HepG2 (cell line): Measurements from ENCODE around the gene OXSM. TPM values are rescaled to one million over a fixed set of nuclear protein-coding genes. Genes with fewer than 3 reads are reported as not detected.

ENCODE experiments used
- ATAC-seq: fragments of 200-7000 bp; cut with Tn5 transposase; 3 replicates; pipeline ENCODE4 v1.9.1; 2020; ENCODE audit warnings: mild to moderate bottlenecking, moderate library complexity
- BruUV-seq: library from RNA; stranded (reverse); fragments of 400-500 nt; replicated peaks from 2 replicates; lab custom pipeline; 2021; lab: Mats Ljungman, UMichigan
- CTCF ChIA-PET: fragments of 300-600 bp; formaldehyde crosslinking; extraction: SDS; loops from one replicate; lab custom pipeline; 2021; ENCODE audit warnings: low total read pairs, inconsistent platforms, low intra/inter-chr PET ratio; lab: Yijun Ruan, JAX
- POLR2A ChIA-PET: fragments of 350-600 bp; sonication (Branson Sonifier 250); formaldehyde crosslinking; loops from one replicate; lab custom pipeline; 2020; ENCODE audit warnings: antibody characterized with exemption, inconsistent platforms; lab: Yijun Ruan, JAX
- DNase-seq: peaks from one replicate; pipeline ENCODE4 v3.0.0-alpha.2; 2015; ENCODE audit warnings: low spot score
- FAIRE-seq: peaks from 3 replicates; lab custom pipeline; 2011; peaks lifted over from hg19 to GRCh38; lab: Jason Lieb, UNC
- H2AFZ ChIP-seq: one replicate; pipeline ENCODE4 v1.6.1; 2011; ENCODE audit warnings: low read length, inconsistent platforms
- H3K27ac ChIP-seq: fragments of 300-600 bp; 3 replicates; pipeline ENCODE4 v1.8.0; 2011; ENCODE audit warnings: mixed run types, mild to moderate bottlenecking, mixed read lengths, low read length, inconsistent platforms; ENCODE audit not compliant: insufficient read depth; ENCODE audit errors: extremely low read length
- H3K27me3 ChIP-seq, 2 experiments: fragments of 200-600 bp in 1 of 2; 2 replicates in 1 of 2; 3 replicates in 1 of 2; pipeline versions ENCODE4 v1.6.0 to v1.8.0; 2011; ENCODE audit warnings: low read length in 2 of 2, mild to moderate bottlenecking in 2 of 2, moderate library complexity in 2 of 2, inconsistent platforms in 1 of 2; ENCODE audit not compliant: insufficient read depth in 2 of 2, control insufficient read depth in 1 of 2
- H3K36me3 ChIP-seq, 2 experiments: fragments of 200-600 bp in 1 of 2; replicated peaks in 1 of 2; 2 replicates in 1 of 2; 3 replicates in 1 of 2; pipeline versions ENCODE4 v1.5.1 to v1.8.0; 2011; ENCODE audit warnings: low read length in 2 of 2, inconsistent platforms in 1 of 2; ENCODE audit not compliant: insufficient read depth in 2 of 2, control insufficient read depth in 1 of 2
- H3K4me1 ChIP-seq: 2 replicates; pipeline ENCODE4 v1.5.1; 2012; ENCODE audit warnings: low read length, inconsistent platforms; ENCODE audit not compliant: insufficient read depth
- H3K4me2 ChIP-seq: 2 replicates; pipeline ENCODE4 v1.6.0; 2011; ENCODE audit warnings: low read depth, low read length, inconsistent platforms
- H3K4me3 ChIP-seq, 3 experiments: fragments of 200-600 bp in 1 of 3; sonication (generic), shearing (Covaris generic) in 1 of 3; replicated peaks in 1 of 3; 2 replicates each; pipeline ENCODE4 v1.5.1; 2011 to 2016; ENCODE audit warnings: low read length in 3 of 3, inconsistent platforms in 2 of 3, low read depth in 2 of 3, mild to moderate bottlenecking in 2 of 3, control low read depth in 1 of 3, mixed read lengths in 1 of 3; ENCODE audit not compliant: insufficient read depth in 1 of 3
- H3K79me2 ChIP-seq: one replicate; pipeline ENCODE4 v1.6.1; 2011; ENCODE audit warnings: low read length, inconsistent platforms; ENCODE audit not compliant: insufficient read depth
- H3K9ac ChIP-seq: 2 replicates; pipeline ENCODE4 v1.6.0; 2011; ENCODE audit warnings: mild to moderate bottlenecking, low read depth, low read length, inconsistent platforms; ENCODE audit not compliant: insufficient read depth
- H3K9me3 ChIP-seq: 2 replicates; pipeline ENCODE4 v1.5.1; 2012; ENCODE audit warnings: mild to moderate bottlenecking, low read length
- H4K20me1 ChIP-seq: 2 replicates; pipeline ENCODE4 v1.6.0; 2011; ENCODE audit warnings: inconsistent platforms, mild to moderate bottlenecking, low read length, moderate library complexity; ENCODE audit not compliant: insufficient read depth
- GFI1 ChIP-seq: sonication (generic); formaldehyde crosslinking; IDR thresholded peaks from 2 replicates; pipeline ENCODE4 v1.5.0; 2020; ENCODE audit warnings: missing genetic modification reagents, mild to moderate bottlenecking, borderline replicate concordance
- KLF11 ChIP-seq: IDR thresholded peaks from 2 replicates; pipeline ENCODE4 v1.6.1; 2016; ENCODE audit warnings: missing compliant biosample characterization
- MED8 ChIP-seq: sonication (generic); formaldehyde crosslinking; IDR thresholded peaks from 2 replicates; pipeline ENCODE4 v1.8.1; 2023; ENCODE audit warnings: mild to moderate bottlenecking, missing genetic modification reagents; ENCODE audit not compliant: insufficient replicate concordance
- ONECUT2 ChIP-seq: sonication (generic); formaldehyde crosslinking; IDR thresholded peaks from 2 replicates; pipeline ENCODE4 v1.4.0; 2020; ENCODE audit warnings: missing genetic modification reagents
- RFX1 ChIP-seq: fragments of 450-650 bp; IDR thresholded peaks from 2 replicates; pipeline ENCODE4 v1.6.1; 2017
- YEATS4 ChIP-seq: sonication (generic); formaldehyde crosslinking; IDR thresholded peaks from 2 replicates; pipeline ENCODE4 v1.4.0; 2020; ENCODE audit warnings: missing genetic modification reagents, borderline replicate concordance
- ZFP1 ChIP-seq: IDR thresholded peaks from 2 replicates; pipeline ENCODE4 v1.6.1; 2016
- ZFP62 ChIP-seq: sonication (generic); formaldehyde crosslinking; IDR thresholded peaks from 2 replicates; pipeline ENCODE4 v1.4.0; 2020; ENCODE audit warnings: missing genetic modification reagents
- ZNF501 ChIP-seq: sonication (generic); formaldehyde crosslinking; IDR thresholded peaks from 2 replicates; pipeline ENCODE4 v1.5.1; 2020; ENCODE audit warnings: mild to moderate bottlenecking, moderate library complexity, missing genetic modification reagents
- WGBS: methylation state at CpG from one replicate; pipeline ENCODE4 v1.1.6; 2017; ENCODE audit warnings: low lambda C conversion rate; 5-methylcytosine and 5-hydroxymethylcytosine counted together
- in situ Hi-C: cut with HindIII; loops from 2 replicates; pipeline ENCODE4 v1.10.0; 2017; ENCODE audit warnings: low pct_unique_long_range_greater_than_20kb; ENCODE audit not compliant: extremely low pct_ligation_motif_present
- intact Hi-C: fragments of 100-400 bp; cut with micrococcal nuclease; formaldehyde crosslinking; loops from one replicate; pipeline ENCODE4 v1.10.0; 2022; ENCODE audit not compliant: unreplicated experiment
- polyA plus RNA-seq, 8 experiments: library from polyadenylated mRNA; depleted of rRNA in 3 of 8; stranded (reverse) in 7 of 8; unstranded in 1 of 8; fragments of >200 nt; fragmentation: Illumina TruSeq in 4 of 8; extraction: Trizol in 4 of 8; gene quantifications; 2 replicates each; pipeline versions ENCODE4 v1.2.1 to v1.2.3, GENCODE V29; 2011 to 2016; ENCODE audit warnings: low read depth in 4 of 8, missing spikeins in 1 of 8, mixed read lengths in 1 of 8; ENCODE audit not compliant: insufficient read depth in 1 of 8
- total RNA-seq, 5 experiments: library from RNA; depleted of rRNA; stranded (reverse); fragments of >200 nt; fragmentation: Illumina TruSeq; extraction: Trizol; gene quantifications; 2 replicates each; pipeline ENCODE4 v1.2.3, GENCODE V29; 2016; ENCODE audit warnings: low read depth in 1 of 5
- TF ChIP-seq, protein P1 (sequence below): sonication (generic); formaldehyde crosslinking; IDR thresholded peaks from 2 replicates; pipeline ENCODE4 v1.8.0; 2023; ENCODE audit warnings: mild to moderate bottlenecking, missing genetic modification reagents
- TF ChIP-seq, protein P2 (sequence below): sonication (generic); formaldehyde crosslinking; IDR thresholded peaks from 2 replicates; pipeline ENCODE4 v1.5.1; 2020; ENCODE audit warnings: mild to moderate bottlenecking, missing genetic modification reagents, borderline replicate concordance
- TF ChIP-seq, protein P3 (sequence below), 2 experiments: IDR thresholded peaks; 2 replicates each; pipeline ENCODE4 v1.6.1; 2011 to 2012; ENCODE audit warnings: low read length in 2 of 2, borderline replicate concordance in 1 of 2, low read depth in 1 of 2, mild to moderate bottlenecking in 1 of 2, moderate library complexity in 1 of 2
- TF ChIP-seq, protein P4 (sequence below): fragments of 450-650 bp; IDR thresholded peaks from 2 replicates; pipeline ENCODE4 v1.6.1; 2016

Gene OXSM
- total and polyA plus RNA-seq, 2 of the 13 experiments (the other 11 are each of a cell fraction or from before 2014, with no cell fraction given): 18.2 to 34.4 TPM

DNA sequence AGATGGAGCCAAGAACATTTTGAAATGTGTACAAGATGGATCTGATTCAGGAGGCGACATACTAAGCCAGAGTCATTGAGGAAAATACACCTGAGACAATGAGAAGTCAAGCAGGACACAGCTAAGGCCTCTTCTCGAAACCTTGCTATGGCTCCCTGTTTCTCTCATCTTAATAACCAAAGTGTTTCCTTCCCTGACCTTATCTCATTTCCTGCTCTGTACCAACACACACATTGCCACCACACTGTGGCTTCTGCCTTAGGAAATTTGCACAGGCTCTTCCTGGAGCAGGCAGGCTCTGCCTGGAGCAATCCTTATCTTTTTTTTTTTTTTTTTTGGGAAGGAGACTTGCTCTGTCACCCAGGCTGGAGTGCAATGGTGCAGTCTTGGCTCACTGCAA is 36.6 kb downstream of the OXSM start (continued):
- TF ChIP-seq, protein P1, sequence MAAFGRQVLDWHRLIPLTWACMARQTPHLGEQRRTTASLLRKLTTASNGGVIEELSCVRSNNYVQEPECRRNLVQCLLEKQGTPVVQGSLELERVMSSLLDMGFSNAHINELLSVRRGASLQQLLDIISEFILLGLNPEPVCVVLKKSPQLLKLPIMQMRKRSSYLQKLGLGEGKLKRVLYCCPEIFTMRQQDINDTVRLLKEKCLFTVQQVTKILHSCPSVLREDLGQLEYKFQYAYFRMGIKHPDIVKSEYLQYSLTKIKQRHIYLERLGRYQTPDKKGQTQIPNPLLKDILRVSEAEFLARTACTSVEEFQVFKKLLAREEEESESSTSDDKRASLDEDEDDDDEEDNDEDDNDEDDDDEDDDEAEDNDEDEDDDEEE (CRISPR knock-in tag): no peak
- TF ChIP-seq ONECUT2 (CRISPR knock-in tag): no peak
- TF ChIP-seq ZNF501 (CRISPR knock-in tag): no peak
- TF ChIP-seq ZFP62 (CRISPR knock-in tag): no peak
- no peak for TF ChIP-seq ZFP1 (CRISPR knock-in tag)

DNA sequence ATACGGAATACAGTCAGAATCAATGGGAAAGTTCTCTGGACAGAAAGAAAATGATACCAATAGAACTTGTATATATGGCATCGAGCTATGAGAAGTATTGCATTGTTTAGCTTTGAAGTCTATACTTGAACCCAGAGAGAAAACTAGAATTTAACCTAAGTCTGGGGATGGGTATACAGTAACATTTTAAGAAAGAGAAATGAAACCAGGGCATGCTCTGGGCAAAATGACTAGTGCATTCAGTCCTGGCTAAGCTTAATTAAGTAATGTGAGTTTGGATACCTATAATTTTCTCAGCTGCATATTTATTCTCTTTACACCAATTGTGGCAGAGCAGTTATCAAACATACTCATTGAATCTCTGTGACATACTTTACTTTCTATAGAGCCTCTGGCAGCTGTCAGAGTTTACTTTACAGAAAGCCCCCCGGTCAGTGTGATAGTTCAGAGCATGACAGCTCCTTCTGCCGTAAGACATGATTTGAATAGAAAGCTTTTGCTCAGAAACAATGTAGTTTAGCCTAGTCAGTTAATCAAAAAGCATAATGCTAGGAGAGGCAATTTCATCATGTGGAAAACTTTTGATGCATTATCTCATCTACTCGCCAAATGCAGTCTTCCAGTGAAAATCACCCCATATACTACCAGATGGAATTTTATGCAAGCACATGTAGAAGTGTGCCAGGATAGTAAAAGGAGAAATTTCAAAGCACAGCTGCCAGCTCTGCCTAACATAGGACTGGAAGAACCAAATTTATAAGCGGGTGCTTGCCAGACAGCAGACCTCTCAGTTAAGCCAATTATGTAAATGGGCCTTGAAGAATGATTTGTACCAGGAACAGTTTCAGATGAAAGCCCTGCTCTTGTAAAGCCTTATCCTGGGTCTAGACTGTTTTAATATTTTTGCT is 40.7 kb downstream of the OXSM start:
- no TSS peak for BruUV-seq
- POLR2A ChIA-PET: no interaction called here
- TF ChIP-seq YEATS4 (CRISPR knock-in tag) (no peak), RFX1 (no peak), GFI1 (no peak), MED8 (CRISPR knock-in tag) (no peak), KLF11 (CRISPR knock-in tag) (no peak)
- TF ChIP-seq, protein P2, sequence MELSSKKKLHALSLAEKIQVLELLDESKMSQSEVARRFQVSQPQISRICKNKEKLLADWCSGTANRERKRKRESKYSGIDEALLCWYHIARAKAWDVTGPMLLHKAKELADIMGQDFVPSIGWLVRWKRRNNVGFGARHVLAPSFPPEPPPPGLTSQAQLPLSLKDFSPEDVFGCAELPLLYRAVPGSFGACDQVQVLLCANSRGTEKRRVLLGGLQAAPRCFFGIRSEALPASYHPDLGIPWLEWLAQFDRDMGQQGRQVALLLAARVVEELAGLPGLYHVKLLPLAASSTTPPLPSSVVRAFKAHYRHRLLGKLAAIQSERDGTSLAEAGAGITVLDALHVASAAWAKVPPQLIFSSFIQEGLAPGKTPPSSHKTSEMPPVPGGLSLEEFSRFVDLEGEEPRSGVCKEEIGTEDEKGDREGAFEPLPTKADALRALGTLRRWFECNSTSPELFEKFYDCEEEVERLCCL (CRISPR knock-in tag): no peak
- TF ChIP-seq, protein P3, sequence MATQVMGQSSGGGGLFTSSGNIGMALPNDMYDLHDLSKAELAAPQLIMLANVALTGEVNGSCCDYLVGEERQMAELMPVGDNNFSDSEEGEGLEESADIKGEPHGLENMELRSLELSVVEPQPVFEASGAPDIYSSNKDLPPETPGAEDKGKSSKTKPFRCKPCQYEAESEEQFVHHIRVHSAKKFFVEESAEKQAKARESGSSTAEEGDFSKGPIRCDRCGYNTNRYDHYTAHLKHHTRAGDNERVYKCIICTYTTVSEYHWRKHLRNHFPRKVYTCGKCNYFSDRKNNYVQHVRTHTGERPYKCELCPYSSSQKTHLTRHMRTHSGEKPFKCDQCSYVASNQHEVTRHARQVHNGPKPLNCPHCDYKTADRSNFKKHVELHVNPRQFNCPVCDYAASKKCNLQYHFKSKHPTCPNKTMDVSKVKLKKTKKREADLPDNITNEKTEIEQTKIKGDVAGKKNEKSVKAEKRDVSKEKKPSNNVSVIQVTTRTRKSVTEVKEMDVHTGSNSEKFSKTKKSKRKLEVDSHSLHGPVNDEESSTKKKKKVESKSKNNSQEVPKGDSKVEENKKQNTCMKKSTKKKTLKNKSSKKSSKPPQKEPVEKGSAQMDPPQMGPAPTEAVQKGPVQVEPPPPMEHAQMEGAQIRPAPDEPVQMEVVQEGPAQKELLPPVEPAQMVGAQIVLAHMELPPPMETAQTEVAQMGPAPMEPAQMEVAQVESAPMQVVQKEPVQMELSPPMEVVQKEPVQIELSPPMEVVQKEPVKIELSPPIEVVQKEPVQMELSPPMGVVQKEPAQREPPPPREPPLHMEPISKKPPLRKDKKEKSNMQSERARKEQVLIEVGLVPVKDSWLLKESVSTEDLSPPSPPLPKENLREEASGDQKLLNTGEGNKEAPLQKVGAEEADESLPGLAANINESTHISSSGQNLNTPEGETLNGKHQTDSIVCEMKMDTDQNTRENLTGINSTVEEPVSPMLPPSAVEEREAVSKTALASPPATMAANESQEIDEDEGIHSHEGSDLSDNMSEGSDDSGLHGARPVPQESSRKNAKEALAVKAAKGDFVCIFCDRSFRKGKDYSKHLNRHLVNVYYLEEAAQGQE (IDR thresholded peaks at IDR 0.05; ENCODE audit: borderline replicate concordance in 1 of 2, low read depth in 1 of 2, low read length in 2 of 2): no peak
- TF ChIP-seq, protein P4, sequence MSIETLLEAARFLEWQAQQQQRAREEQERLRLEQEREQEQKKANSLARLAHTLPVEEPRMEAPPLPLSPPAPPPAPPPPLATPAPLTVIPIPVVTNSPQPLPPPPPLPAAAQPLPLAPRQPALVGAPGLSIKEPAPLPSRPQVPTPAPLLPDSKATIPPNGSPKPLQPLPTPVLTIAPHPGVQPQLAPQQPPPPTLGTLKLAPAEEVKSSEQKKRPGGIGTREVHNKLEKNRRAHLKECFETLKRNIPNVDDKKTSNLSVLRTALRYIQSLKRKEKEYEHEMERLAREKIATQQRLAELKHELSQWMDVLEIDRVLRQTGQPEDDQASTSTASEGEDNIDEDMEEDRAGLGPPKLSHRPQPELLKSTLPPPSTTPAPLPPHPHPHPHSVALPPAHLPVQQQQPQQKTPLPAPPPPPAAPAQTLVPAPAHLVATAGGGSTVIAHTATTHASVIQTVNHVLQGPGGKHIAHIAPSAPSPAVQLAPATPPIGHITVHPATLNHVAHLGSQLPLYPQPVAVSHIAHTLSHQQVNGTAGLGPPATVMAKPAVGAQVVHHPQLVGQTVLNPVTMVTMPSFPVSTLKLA: no peak

More for the DNA sequence above, 40.7 kb downstream of the OXSM start:
- CTCF ChIA-PET: no interaction called here
- ATAC-seq (no peak), DNase-seq (no peak), FAIRE-seq (no peak)
- no peaks in the 10 kb centered on the region for H3K36me3 ChIP-seq
- H3K9me3 ChIP-seq: no peaks in the 10 kb centered on the region
- H3K4me1 ChIP-seq: no peaks in the 10 kb centered on the region
- no peak overlapping the region for H2AFZ ChIP-seq
- WGBS: 35% methylated on average over 6 of the region's 6 CpGs
- H3K27me3 ChIP-seq: no peaks in the 10 kb centered on the region
- intact Hi-C loops: no loop called here
- H3K27ac ChIP-seq: no peak overlapping the region
- no peak overlapping the region for H3K9ac ChIP-seq
- in situ Hi-C loops: no loop called here
- no peaks in the 10 kb centered on the region for H4K20me1 ChIP-seq
- no peak overlapping the region for H3K4me3 ChIP-seq
- no peaks in the 10 kb centered on the region for H3K79me2 ChIP-seq
- H3K4me2 ChIP-seq: no peak overlapping the region
